HepG2 (cell line): ENCODE data around the gene UGT1A7. TPM values are rescaled to one million over a fixed set of nuclear protein-coding genes. Genes with fewer than 3 reads are reported as not detected.

Experiments
- CBX1 ChIP-seq: IDR thresholded peaks from one replicate; pipeline ENCODE4 v1.6.1; 2016; ENCODE audit warnings: antibody characterized with exemption, low read depth
- FOXA3 ChIP-seq: IDR thresholded peaks from 2 replicates; pipeline ENCODE4 v1.6.1; 2016; ENCODE audit warnings: missing genetic modification reagents, missing compliant biosample characterization
- MIER2 ChIP-seq: IDR thresholded peaks from 2 replicates; pipeline ENCODE4 v1.6.1; 2016; ENCODE audit warnings: missing biosample characterization, missing genetic modification reagents
- RBM22 ChIP-seq: fragments of 200-400 bp; formaldehyde crosslinking; optimal IDR thresholded peaks from 2 replicates; pipeline ENCODE3; 2017; ENCODE audit warnings: mild to moderate bottlenecking, low read length, moderate library complexity
- REXO4 ChIP-seq: sonication (generic); formaldehyde crosslinking; IDR thresholded peaks from 2 replicates; pipeline ENCODE4 v1.8.0; 2022; ENCODE audit warnings: missing genetic modification reagents, mild to moderate bottlenecking, borderline replicate concordance
- RFXAP ChIP-seq: sonication (generic); formaldehyde crosslinking; IDR thresholded peaks from 2 replicates; pipeline ENCODE4 v1.4.0; 2020; ENCODE audit warnings: missing genetic modification reagents, borderline replicate concordance
- SRY ChIP-seq: sonication (generic); formaldehyde crosslinking; IDR thresholded peaks from 2 replicates; pipeline ENCODE4 v1.8.0; 2022; ENCODE audit warnings: mild to moderate bottlenecking, missing genetic modification reagents
- TBX3 ChIP-seq: fragments of 450-650 bp; IDR thresholded peaks from 2 replicates; pipeline ENCODE4 v1.6.1; 2017; ENCODE audit warnings: antibody characterized with exemption, mild to moderate bottlenecking, inconsistent platforms, borderline replicate concordance
- U2AF2 ChIP-seq: fragments of 200-400 bp; formaldehyde crosslinking; IDR thresholded peaks from 2 replicates; pipeline ENCODE4 v1.6.1; 2017; ENCODE audit warnings: low read depth, mild to moderate bottlenecking, low read length
- ZNF230 ChIP-seq: sonication (generic); formaldehyde crosslinking; IDR thresholded peaks from 2 replicates; pipeline ENCODE4 v1.4.0; 2020; ENCODE audit warnings: mild to moderate bottlenecking, missing genetic modification reagents
- polyA plus RNA-seq, 8 experiments: library from polyadenylated mRNA; depleted of rRNA in 3 of 8; stranded (reverse) in 7 of 8; unstranded in 1 of 8; fragments of >200 nt; fragmentation: Illumina TruSeq in 4 of 8; extraction: Trizol in 4 of 8; gene quantifications; 2 replicates each; pipeline versions ENCODE4 v1.2.1 to v1.2.3, GENCODE V29; 2011 to 2016; ENCODE audit warnings: low read depth in 4 of 8, missing spikeins in 1 of 8, mixed read lengths in 1 of 8; ENCODE audit not compliant: insufficient read depth in 1 of 8
- total RNA-seq, 5 experiments: library from RNA; depleted of rRNA; stranded (reverse); fragments of >200 nt; fragmentation: Illumina TruSeq; extraction: Trizol; gene quantifications; 2 replicates each; pipeline ENCODE4 v1.2.3, GENCODE V29; 2016; ENCODE audit warnings: low read depth in 1 of 5
- TF ChIP-seq, protein P1 (sequence below): IDR thresholded peaks from 2 replicates; pipeline ENCODE4 v1.6.1; 2016; ENCODE audit warnings: low read depth, missing genetic modification reagents, missing compliant biosample characterization
- TF ChIP-seq, protein P2 (sequence below): sonication (generic); formaldehyde crosslinking; IDR thresholded peaks from 2 replicates; pipeline ENCODE4 v1.5.1; 2020; ENCODE audit warnings: mild to moderate bottlenecking, moderate library complexity, missing genetic modification reagents
- TF ChIP-seq, protein P3 (sequence below): sonication (generic); formaldehyde crosslinking; IDR thresholded peaks from 2 replicates; pipeline ENCODE4 v1.4.0; 2020; ENCODE audit warnings: mild to moderate bottlenecking, missing genetic modification reagents
- TF ChIP-seq, protein P4 (sequence below): sonication (generic); formaldehyde crosslinking; IDR thresholded peaks from 2 replicates; pipeline ENCODE4 v1.4.0; 2020; ENCODE audit warnings: missing genetic modification reagents, borderline replicate concordance

Gene UGT1A7
- total and polyA plus RNA-seq, 2 of the 13 experiments (the other 11 are each of a cell fraction or from before 2014, with no cell fraction given), result not detected

DNA sequence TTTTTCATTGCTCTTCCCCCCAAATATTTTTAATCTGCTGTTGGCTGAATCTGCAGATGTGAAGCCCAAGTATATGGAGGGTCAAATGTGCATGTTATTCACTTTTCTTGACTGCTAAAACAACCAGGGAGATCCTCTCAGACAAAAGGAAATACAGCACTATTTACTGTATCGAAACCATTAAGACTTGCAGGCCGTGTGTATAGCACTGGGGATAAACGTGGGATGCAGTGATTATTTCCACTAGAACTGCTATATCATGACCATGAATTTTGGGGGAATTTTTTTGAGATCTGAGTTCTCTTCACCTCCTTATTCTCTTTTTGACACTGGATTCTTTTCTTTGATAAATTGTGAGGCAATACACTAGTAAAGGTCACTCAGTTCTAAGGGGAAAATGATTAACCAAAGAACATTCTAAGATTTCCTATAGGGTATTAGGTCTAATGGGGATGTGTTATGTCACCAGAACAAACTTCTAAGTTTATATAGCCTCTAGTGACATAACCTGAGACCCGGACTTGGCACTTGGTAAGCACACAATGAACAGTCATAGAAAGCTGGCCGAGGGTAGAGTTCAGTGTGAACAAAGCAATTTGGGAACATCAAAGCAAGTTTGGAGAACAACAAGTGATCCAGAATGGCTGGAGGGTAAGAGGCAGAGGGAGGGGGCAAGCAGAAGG, 63.5 kb downstream of the UGT1A7 start (continued):
- TF ChIP-seq, protein P1, sequence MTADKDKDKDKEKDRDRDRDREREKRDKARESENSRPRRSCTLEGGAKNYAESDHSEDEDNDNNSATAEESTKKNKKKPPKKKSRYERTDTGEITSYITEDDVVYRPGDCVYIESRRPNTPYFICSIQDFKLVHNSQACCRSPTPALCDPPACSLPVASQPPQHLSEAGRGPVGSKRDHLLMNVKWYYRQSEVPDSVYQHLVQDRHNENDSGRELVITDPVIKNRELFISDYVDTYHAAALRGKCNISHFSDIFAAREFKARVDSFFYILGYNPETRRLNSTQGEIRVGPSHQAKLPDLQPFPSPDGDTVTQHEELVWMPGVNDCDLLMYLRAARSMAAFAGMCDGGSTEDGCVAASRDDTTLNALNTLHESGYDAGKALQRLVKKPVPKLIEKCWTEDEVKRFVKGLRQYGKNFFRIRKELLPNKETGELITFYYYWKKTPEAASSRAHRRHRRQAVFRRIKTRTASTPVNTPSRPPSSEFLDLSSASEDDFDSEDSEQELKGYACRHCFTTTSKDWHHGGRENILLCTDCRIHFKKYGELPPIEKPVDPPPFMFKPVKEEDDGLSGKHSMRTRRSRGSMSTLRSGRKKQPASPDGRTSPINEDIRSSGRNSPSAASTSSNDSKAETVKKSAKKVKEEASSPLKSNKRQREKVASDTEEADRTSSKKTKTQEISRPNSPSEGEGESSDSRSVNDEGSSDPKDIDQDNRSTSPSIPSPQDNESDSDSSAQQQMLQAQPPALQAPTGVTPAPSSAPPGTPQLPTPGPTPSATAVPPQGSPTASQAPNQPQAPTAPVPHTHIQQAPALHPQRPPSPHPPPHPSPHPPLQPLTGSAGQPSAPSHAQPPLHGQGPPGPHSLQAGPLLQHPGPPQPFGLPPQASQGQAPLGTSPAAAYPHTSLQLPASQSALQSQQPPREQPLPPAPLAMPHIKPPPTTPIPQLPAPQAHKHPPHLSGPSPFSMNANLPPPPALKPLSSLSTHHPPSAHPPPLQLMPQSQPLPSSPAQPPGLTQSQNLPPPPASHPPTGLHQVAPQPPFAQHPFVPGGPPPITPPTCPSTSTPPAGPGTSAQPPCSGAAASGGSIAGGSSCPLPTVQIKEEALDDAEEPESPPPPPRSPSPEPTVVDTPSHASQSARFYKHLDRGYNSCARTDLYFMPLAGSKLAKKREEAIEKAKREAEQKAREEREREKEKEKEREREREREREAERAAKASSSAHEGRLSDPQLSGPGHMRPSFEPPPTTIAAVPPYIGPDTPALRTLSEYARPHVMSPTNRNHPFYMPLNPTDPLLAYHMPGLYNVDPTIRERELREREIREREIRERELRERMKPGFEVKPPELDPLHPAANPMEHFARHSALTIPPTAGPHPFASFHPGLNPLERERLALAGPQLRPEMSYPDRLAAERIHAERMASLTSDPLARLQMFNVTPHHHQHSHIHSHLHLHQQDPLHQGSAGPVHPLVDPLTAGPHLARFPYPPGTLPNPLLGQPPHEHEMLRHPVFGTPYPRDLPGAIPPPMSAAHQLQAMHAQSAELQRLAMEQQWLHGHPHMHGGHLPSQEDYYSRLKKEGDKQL (CRISPR knock-in tag), result peak; percentile 100
- TF ChIP-seq FOXA3 (CRISPR knock-in tag) (peak; percentile 97), SRY (CRISPR knock-in tag) (no peak), RFXAP (peak; percentile 81; the same call in 1 of the 2 replicates), TBX3 (peak; percentile 99), ZNF230 (CRISPR knock-in tag) (0 out of 2 replicates have a peak, but pooled peaks have one; percentile 39), RBM22 (peak; percentile 39), REXO4 (CRISPR knock-in tag) (no peak), MIER2 (CRISPR knock-in tag) (peak; percentile 87), U2AF2 (no peak), CBX1 (no peak)
- TF ChIP-seq, protein P2, sequence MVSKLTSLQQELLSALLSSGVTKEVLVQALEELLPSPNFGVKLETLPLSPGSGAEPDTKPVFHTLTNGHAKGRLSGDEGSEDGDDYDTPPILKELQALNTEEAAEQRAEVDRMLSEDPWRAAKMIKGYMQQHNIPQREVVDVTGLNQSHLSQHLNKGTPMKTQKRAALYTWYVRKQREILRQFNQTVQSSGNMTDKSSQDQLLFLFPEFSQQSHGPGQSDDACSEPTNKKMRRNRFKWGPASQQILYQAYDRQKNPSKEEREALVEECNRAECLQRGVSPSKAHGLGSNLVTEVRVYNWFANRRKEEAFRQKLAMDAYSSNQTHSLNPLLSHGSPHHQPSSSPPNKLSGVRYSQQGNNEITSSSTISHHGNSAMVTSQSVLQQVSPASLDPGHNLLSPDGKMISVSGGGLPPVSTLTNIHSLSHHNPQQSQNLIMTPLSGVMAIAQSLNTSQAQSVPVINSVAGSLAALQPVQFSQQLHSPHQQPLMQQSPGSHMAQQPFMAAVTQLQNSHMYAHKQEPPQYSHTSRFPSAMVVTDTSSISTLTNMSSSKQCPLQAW, result peak; percentile 100
- TF ChIP-seq, protein P3, sequence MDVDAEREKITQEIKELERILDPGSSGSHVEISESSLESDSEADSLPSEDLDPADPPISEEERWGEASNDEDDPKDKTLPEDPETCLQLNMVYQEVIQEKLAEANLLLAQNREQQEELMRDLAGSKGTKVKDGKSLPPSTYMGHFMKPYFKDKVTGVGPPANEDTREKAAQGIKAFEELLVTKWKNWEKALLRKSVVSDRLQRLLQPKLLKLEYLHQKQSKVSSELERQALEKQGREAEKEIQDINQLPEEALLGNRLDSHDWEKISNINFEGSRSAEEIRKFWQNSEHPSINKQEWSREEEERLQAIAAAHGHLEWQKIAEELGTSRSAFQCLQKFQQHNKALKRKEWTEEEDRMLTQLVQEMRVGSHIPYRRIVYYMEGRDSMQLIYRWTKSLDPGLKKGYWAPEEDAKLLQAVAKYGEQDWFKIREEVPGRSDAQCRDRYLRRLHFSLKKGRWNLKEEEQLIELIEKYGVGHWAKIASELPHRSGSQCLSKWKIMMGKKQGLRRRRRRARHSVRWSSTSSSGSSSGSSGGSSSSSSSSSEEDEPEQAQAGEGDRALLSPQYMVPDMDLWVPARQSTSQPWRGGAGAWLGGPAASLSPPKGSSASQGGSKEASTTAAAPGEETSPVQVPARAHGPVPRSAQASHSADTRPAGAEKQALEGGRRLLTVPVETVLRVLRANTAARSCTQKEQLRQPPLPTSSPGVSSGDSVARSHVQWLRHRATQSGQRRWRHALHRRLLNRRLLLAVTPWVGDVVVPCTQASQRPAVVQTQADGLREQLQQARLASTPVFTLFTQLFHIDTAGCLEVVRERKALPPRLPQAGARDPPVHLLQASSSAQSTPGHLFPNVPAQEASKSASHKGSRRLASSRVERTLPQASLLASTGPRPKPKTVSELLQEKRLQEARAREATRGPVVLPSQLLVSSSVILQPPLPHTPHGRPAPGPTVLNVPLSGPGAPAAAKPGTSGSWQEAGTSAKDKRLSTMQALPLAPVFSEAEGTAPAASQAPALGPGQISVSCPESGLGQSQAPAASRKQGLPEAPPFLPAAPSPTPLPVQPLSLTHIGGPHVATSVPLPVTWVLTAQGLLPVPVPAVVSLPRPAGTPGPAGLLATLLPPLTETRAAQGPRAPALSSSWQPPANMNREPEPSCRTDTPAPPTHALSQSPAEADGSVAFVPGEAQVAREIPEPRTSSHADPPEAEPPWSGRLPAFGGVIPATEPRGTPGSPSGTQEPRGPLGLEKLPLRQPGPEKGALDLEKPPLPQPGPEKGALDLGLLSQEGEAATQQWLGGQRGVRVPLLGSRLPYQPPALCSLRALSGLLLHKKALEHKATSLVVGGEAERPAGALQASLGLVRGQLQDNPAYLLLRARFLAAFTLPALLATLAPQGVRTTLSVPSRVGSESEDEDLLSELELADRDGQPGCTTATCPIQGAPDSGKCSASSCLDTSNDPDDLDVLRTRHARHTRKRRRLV, result peak; percentile 43; the same call in 1 of the 2 replicates
- TF ChIP-seq, protein P4, sequence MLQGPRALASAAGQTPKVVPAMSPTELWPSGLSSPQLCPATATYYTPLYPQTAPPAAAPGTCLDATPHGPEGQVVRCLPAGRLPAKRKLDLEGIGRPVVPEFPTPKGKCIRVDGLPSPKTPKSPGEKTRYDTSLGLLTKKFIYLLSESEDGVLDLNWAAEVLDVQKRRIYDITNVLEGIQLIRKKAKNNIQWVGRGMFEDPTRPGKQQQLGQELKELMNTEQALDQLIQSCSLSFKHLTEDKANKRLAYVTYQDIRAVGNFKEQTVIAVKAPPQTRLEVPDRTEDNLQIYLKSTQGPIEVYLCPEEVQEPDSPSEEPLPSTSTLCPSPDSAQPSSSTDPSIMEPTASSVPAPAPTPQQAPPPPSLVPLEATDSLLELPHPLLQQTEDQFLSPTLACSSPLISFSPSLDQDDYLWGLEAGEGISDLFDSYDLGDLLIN (CRISPR knock-in tag), result no peak
